HepG2 (cell line): Measurements from ENCODE around the gene ASB5. TPM values are rescaled to one million over a fixed set of nuclear protein-coding genes. Genes with fewer than 3 reads are reported as not detected.
A peak's percentile ranks its signal among the peaks of the same experiment; 100 is the strongest.

ENCODE experiments used
- ATAC-seq: fragments of 200-7000 bp; cut with Tn5 transposase; 3 replicates; pipeline ENCODE4 v1.9.1; 2020; ENCODE audit warnings: mild to moderate bottlenecking, moderate library complexity
- BruUV-seq: library from RNA; stranded (reverse); fragments of 400-500 nt; replicated peaks from 2 replicates; lab custom pipeline; 2021; lab: Mats Ljungman, UMichigan
- CTCF ChIA-PET: fragments of 300-600 bp; formaldehyde crosslinking; extraction: SDS; loops from one replicate; lab custom pipeline; 2021; ENCODE audit warnings: low total read pairs, inconsistent platforms, low intra/inter-chr PET ratio; lab: Yijun Ruan, JAX
- POLR2A ChIA-PET: fragments of 350-600 bp; sonication (Branson Sonifier 250); formaldehyde crosslinking; loops from one replicate; lab custom pipeline; 2020; ENCODE audit warnings: antibody characterized with exemption, inconsistent platforms; lab: Yijun Ruan, JAX
- DNase-seq: peaks from one replicate; pipeline ENCODE4 v3.0.0-alpha.2; 2015; ENCODE audit warnings: low spot score
- FAIRE-seq: peaks from 3 replicates; lab custom pipeline; 2011; peaks lifted over from hg19 to GRCh38; lab: Jason Lieb, UNC
- H2AFZ ChIP-seq: one replicate; pipeline ENCODE4 v1.6.1; 2011; ENCODE audit warnings: low read length, inconsistent platforms
- H3K27ac ChIP-seq: fragments of 300-600 bp; 3 replicates; pipeline ENCODE4 v1.8.0; 2011; ENCODE audit warnings: mixed run types, mild to moderate bottlenecking, mixed read lengths, low read length, inconsistent platforms; ENCODE audit not compliant: insufficient read depth; ENCODE audit errors: extremely low read length
- H3K27me3 ChIP-seq, 2 experiments: fragments of 200-600 bp in 1 of 2; 2 replicates in 1 of 2; 3 replicates in 1 of 2; pipeline versions ENCODE4 v1.6.0 to v1.8.0; 2011; ENCODE audit warnings: low read length in 2 of 2, mild to moderate bottlenecking in 2 of 2, moderate library complexity in 2 of 2, inconsistent platforms in 1 of 2; ENCODE audit not compliant: insufficient read depth in 2 of 2, control insufficient read depth in 1 of 2
- H3K36me3 ChIP-seq, 2 experiments: fragments of 200-600 bp in 1 of 2; replicated peaks in 1 of 2; 2 replicates in 1 of 2; 3 replicates in 1 of 2; pipeline versions ENCODE4 v1.5.1 to v1.8.0; 2011; ENCODE audit warnings: low read length in 2 of 2, inconsistent platforms in 1 of 2; ENCODE audit not compliant: insufficient read depth in 2 of 2, control insufficient read depth in 1 of 2
- H3K4me1 ChIP-seq: 2 replicates; pipeline ENCODE4 v1.5.1; 2012; ENCODE audit warnings: low read length, inconsistent platforms; ENCODE audit not compliant: insufficient read depth
- H3K4me2 ChIP-seq: 2 replicates; pipeline ENCODE4 v1.6.0; 2011; ENCODE audit warnings: low read depth, low read length, inconsistent platforms
- H3K4me3 ChIP-seq, 3 experiments: fragments of 200-600 bp in 1 of 3; sonication (generic), shearing (Covaris generic) in 1 of 3; replicated peaks in 1 of 3; 2 replicates each; pipeline ENCODE4 v1.5.1; 2011 to 2016; ENCODE audit warnings: low read length in 3 of 3, inconsistent platforms in 2 of 3, low read depth in 2 of 3, mild to moderate bottlenecking in 2 of 3, control low read depth in 1 of 3, mixed read lengths in 1 of 3; ENCODE audit not compliant: insufficient read depth in 1 of 3
- H3K79me2 ChIP-seq: one replicate; pipeline ENCODE4 v1.6.1; 2011; ENCODE audit warnings: low read length, inconsistent platforms; ENCODE audit not compliant: insufficient read depth
- H3K9ac ChIP-seq: 2 replicates; pipeline ENCODE4 v1.6.0; 2011; ENCODE audit warnings: mild to moderate bottlenecking, low read depth, low read length, inconsistent platforms; ENCODE audit not compliant: insufficient read depth
- H3K9me3 ChIP-seq: 2 replicates; pipeline ENCODE4 v1.5.1; 2012; ENCODE audit warnings: mild to moderate bottlenecking, low read length
- H4K20me1 ChIP-seq: 2 replicates; pipeline ENCODE4 v1.6.0; 2011; ENCODE audit warnings: inconsistent platforms, mild to moderate bottlenecking, low read length, moderate library complexity; ENCODE audit not compliant: insufficient read depth
- CREM ChIP-seq, 2 experiments: sonication (generic) in 1 of 2; formaldehyde crosslinking in 1 of 2; IDR thresholded peaks; 2 replicates each; pipeline versions ENCODE4 v1.4.0 to v1.6.1; 2016 to 2020; ENCODE audit warnings: antibody characterized with exemption in 1 of 2, mild to moderate bottlenecking in 1 of 2, missing genetic modification reagents in 1 of 2
- DNMT1 ChIP-seq: sonication (generic); formaldehyde crosslinking; IDR thresholded peaks from 2 replicates; pipeline ENCODE4 v1.5.1; 2020; ENCODE audit warnings: mild to moderate bottlenecking, missing genetic modification reagents
- GABPB1 ChIP-seq: IDR thresholded peaks from 2 replicates; pipeline ENCODE4 v1.6.1; 2016; ENCODE audit warnings: mild to moderate bottlenecking, missing genetic modification reagents, moderate library complexity, missing compliant biosample characterization
- GPN1 ChIP-seq: sonication (generic); formaldehyde crosslinking; IDR thresholded peaks from 2 replicates; pipeline ENCODE4 v1.5.1; 2020; ENCODE audit warnings: missing genetic modification reagents, borderline replicate concordance
- KDM5B ChIP-seq: sonication (generic); formaldehyde crosslinking; IDR thresholded peaks from 2 replicates; pipeline ENCODE4 v1.4.0; 2020; ENCODE audit warnings: missing genetic modification reagents, mild to moderate bottlenecking, borderline replicate concordance
- MAFF ChIP-seq: IDR thresholded peaks from 2 replicates; pipeline ENCODE4 v1.6.1; 2011; ENCODE audit warnings: low read depth, low read length, improper control_type of control experiment
- MAFK ChIP-seq, 2 experiments: IDR thresholded peaks in 1 of 2; conservative IDR thresholded peaks in 1 of 2; 2 replicates each; pipeline ENCODE4 v1.6.1; 2011; ENCODE audit warnings: improper control_type of control experiment in 2 of 2, low read length in 2 of 2
- SAFB2 ChIP-seq: sonication (generic); formaldehyde crosslinking; IDR thresholded peaks from 2 replicates; pipeline ENCODE4 v1.5.1; 2020; ENCODE audit warnings: missing genetic modification reagents, low read depth, mild to moderate bottlenecking, borderline replicate concordance
- SRSF9 ChIP-seq: fragments of 200-400 bp; formaldehyde crosslinking; IDR thresholded peaks from 2 replicates; pipeline ENCODE4 v1.6.1; 2018; ENCODE audit warnings: borderline replicate concordance, mild to moderate bottlenecking, low read depth, low read length; ENCODE audit not compliant: insufficient read depth, poor library complexity, severe bottlenecking
- ZNF337 ChIP-seq: sonication (generic); formaldehyde crosslinking; IDR thresholded peaks from 2 replicates; pipeline ENCODE4 v1.5.1; 2020; ENCODE audit warnings: missing genetic modification reagents, low read depth, mild to moderate bottlenecking, borderline replicate concordance
- ZNF644 ChIP-seq: IDR thresholded peaks from 2 replicates; pipeline ENCODE4 v1.6.1; 2016; ENCODE audit warnings: low read depth
- ZNF839 ChIP-seq: sonication (generic); formaldehyde crosslinking; IDR thresholded peaks from 2 replicates; pipeline ENCODE4 v1.4.0; 2020; ENCODE audit warnings: missing genetic modification reagents, mild to moderate bottlenecking, borderline replicate concordance
- WGBS: methylation state at CpG from one replicate; pipeline ENCODE4 v1.1.6; 2017; ENCODE audit warnings: low lambda C conversion rate; 5-methylcytosine and 5-hydroxymethylcytosine counted together
- in situ Hi-C: cut with HindIII; loops from 2 replicates; pipeline ENCODE4 v1.10.0; 2017; ENCODE audit warnings: low pct_unique_long_range_greater_than_20kb; ENCODE audit not compliant: extremely low pct_ligation_motif_present
- intact Hi-C: fragments of 100-400 bp; cut with micrococcal nuclease; formaldehyde crosslinking; loops from one replicate; pipeline ENCODE4 v1.10.0; 2022; ENCODE audit not compliant: unreplicated experiment
- polyA plus RNA-seq, 8 experiments: library from polyadenylated mRNA; depleted of rRNA in 3 of 8; stranded (reverse) in 7 of 8; unstranded in 1 of 8; fragments of >200 nt; fragmentation: Illumina TruSeq in 4 of 8; extraction: Trizol in 4 of 8; gene quantifications; 2 replicates each; pipeline versions ENCODE4 v1.2.1 to v1.2.3, GENCODE V29; 2011 to 2016; ENCODE audit warnings: low read depth in 4 of 8, missing spikeins in 1 of 8, mixed read lengths in 1 of 8; ENCODE audit not compliant: insufficient read depth in 1 of 8
- total RNA-seq, 5 experiments: library from RNA; depleted of rRNA; stranded (reverse); fragments of >200 nt; fragmentation: Illumina TruSeq; extraction: Trizol; gene quantifications; 2 replicates each; pipeline ENCODE4 v1.2.3, GENCODE V29; 2016; ENCODE audit warnings: low read depth in 1 of 5
- TF ChIP-seq, protein P1 (sequence below): sonication (generic); formaldehyde crosslinking; IDR thresholded peaks from 2 replicates; pipeline ENCODE4 v1.5.0; 2020; ENCODE audit warnings: missing genetic modification reagents
- TF ChIP-seq, protein P2 (sequence below): sonication (generic); formaldehyde crosslinking; IDR thresholded peaks from 2 replicates; pipeline ENCODE4 v1.5.1; 2020; ENCODE audit warnings: mild to moderate bottlenecking, missing genetic modification reagents, moderate library complexity
- TF ChIP-seq, protein P3 (sequence below): sonication (generic); formaldehyde crosslinking; conservative IDR thresholded peaks from 2 replicates; pipeline ENCODE4 v1.4.0; 2020; ENCODE audit warnings: missing genetic modification reagents

ASB5 gene
- total and polyA plus RNA-seq, 2 of the 13 experiments (the other 11 are each of a cell fraction or from before 2014, with no cell fraction given) = not detected

DNA sequence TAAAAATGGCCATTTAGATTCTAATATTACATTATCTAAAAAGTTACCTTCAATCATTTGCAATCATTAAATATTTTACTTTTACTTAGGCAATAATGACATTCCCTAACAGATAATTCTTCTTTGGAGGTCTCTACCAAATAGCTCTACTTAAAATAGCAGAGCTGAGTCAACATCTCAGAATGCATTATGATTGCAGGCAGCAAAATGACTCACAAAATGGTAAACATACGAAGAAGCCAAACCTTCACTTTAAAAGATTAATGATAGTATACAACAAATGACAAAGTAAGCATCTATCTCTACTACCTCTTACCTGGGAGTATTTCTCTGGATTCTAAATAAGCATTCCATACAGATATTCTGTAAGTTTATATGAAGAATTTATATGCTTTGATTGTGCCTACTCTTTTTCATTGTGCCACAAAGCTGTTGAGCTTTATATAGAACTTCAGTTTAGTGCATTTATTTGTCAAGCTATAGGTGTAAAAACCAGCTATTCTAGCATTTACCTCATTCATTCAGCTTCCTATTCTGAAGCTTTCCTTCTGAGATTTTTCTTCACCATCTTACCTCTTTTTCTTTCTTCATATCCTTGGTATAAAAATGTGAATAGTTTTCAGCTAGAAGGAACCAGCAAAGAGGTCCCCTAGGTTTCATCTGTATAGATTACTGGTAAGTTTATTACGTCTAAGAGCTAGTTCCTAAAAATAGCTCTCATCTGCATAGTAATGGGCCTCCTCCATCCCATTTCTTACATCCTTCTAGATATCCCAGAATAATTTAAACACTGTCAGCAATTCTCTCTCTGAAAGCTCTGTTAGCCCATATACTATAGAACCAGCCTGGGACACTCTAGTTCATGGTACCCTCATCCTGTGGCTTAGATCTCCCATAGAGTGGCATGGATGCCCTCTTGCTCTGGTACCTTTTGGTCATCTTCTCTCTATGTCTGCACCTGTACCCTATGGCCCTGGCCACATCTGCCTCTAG is 33.6 kb upstream of the ASB5 start:
- no peak overlapping the region for H3K4me3 ChIP-seq
- FAIRE-seq (no peak), ATAC-seq (no peak), DNase-seq (no peak)
- ChIA-PET POLR2A (no interaction called here), CTCF (no interaction called here)
- no peak overlapping the region for H3K9ac ChIP-seq
- H3K9me3 ChIP-seq = no peaks in the 10 kb centered on the region
- BruUV-seq = no TSS peak
- H3K36me3 ChIP-seq = no peaks in the 10 kb centered on the region
- H3K27me3 ChIP-seq = no peaks in the 10 kb centered on the region
- H3K4me2 ChIP-seq = no peak overlapping the region
- H3K4me1 ChIP-seq = no peaks in the 10 kb centered on the region
- TF ChIP-seq GABPB1 (CRISPR knock-in tag) (no peak), DNMT1 (CRISPR knock-in tag) (no peak), MAFF (peak; percentile 55), KDM5B (CRISPR knock-in tag) (no peak), ZNF839 (CRISPR knock-in tag) (no peak), GPN1 (no peak), SRSF9 (no peak), ZNF644 (CRISPR knock-in tag) (no peak), CREM (IDR thresholded peaks at IDR 0.05) (no peak), CREM (CRISPR knock-in tag; IDR thresholded peaks at IDR 0.05) (no peak), MAFK (conservative IDR thresholded peaks at IDR 0.05 in 1 of 2, IDR thresholded peaks at IDR 0.05 in 1 of 2; ENCODE audit: low read length in 2 of 2) (peak; percentile 51 to 77; a peak in 3 of 4 replicates), SAFB2 (CRISPR knock-in tag) (no peak), ZNF337 (no peak)
- TF ChIP-seq, protein P1, sequence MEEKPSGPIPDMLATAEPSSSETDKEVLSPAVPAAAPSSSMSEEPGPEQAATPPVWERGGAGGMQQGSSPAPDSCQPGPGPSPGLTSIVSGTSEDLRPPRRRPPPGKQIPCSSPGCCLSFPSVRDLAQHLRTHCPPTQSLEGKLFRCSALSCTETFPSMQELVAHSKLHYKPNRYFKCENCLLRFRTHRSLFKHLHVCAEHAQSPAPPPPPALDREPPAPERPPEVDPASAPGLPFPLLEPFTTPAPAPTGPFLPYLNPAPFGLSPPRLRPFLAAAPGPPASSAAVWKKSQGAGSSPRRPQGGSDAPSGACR (CRISPR knock-in tag) = no peak
- TF ChIP-seq, protein P2, sequence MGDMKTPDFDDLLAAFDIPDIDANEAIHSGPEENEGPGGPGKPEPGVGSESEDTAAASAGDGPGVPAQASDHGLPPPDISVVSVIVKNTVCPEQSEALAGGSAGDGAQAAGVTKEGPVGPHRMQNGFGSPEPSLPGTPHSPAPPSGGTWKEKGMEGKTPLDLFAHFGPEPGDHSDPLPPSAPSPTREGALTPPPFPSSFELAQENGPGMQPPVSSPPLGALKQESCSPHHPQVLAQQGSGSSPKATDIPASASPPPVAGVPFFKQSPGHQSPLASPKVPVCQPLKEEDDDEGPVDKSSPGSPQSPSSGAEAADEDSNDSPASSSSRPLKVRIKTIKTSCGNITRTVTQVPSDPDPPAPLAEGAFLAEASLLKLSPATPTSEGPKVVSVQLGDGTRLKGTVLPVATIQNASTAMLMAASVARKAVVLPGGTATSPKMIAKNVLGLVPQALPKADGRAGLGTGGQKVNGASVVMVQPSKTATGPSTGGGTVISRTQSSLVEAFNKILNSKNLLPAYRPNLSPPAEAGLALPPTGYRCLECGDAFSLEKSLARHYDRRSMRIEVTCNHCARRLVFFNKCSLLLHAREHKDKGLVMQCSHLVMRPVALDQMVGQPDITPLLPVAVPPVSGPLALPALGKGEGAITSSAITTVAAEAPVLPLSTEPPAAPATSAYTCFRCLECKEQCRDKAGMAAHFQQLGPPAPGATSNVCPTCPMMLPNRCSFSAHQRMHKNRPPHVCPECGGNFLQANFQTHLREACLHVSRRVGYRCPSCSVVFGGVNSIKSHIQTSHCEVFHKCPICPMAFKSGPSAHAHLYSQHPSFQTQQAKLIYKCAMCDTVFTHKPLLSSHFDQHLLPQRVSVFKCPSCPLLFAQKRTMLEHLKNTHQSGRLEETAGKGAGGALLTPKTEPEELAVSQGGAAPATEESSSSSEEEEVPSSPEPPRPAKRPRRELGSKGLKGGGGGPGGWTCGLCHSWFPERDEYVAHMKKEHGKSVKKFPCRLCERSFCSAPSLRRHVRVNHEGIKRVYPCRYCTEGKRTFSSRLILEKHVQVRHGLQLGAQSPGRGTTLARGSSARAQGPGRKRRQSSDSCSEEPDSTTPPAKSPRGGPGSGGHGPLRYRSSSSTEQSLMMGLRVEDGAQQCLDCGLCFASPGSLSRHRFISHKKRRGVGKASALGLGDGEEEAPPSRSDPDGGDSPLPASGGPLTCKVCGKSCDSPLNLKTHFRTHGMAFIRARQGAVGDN (CRISPR knock-in tag) = no peak
- TF ChIP-seq, protein P3, sequence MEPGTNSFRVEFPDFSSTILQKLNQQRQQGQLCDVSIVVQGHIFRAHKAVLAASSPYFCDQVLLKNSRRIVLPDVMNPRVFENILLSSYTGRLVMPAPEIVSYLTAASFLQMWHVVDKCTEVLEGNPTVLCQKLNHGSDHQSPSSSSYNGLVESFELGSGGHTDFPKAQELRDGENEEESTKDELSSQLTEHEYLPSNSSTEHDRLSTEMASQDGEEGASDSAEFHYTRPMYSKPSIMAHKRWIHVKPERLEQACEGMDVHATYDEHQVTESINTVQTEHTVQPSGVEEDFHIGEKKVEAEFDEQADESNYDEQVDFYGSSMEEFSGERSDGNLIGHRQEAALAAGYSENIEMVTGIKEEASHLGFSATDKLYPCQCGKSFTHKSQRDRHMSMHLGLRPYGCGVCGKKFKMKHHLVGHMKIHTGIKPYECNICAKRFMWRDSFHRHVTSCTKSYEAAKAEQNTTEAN (CRISPR knock-in tag) = no peak
- no peak overlapping the region for H2AFZ ChIP-seq
- no peaks in the 10 kb centered on the region for H3K79me2 ChIP-seq
- in situ Hi-C loops = no loop called here
- intact Hi-C loops = no loop called here
- no peak overlapping the region for H3K27ac ChIP-seq
- H4K20me1 ChIP-seq = no peaks in the 10 kb centered on the region
- 2% methylated on average over 2 of the region's 2 CpGs for WGBS
